ENCODE results near the gene GNG13.
"Not testable (repeated sequence)": the region's sequence is repeated elsewhere in the genome, so short reads cannot be mapped to it uniquely, and the experiment has no call there.

GNG13 gene

DNA sequence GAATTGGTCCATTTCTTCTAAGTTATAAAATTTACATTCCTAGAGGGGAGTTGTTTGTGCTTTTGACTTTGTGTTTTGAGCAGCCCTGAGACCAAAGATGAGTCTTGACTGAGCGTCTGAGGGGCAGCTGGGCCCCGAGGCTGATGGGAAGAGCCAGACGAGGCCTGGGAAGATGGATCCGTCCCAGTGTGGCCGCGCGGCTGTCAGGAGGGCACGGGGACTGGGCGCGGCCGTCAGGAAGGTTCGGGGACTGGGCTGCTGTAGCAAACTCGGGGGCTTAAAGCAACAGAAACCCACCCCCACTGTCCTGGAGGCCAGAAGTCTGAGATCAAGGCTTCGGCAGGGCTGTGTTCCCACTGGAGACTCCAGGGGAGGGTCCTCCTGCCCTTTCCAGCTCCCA is 38.2 kb upstream of the GNG13 start:
- Mint-ChIP-seq H3K27me3 (no peaks in the 10 kb centered on the region), H3K9me3 (peaks cover 5% of the 10 kb centered on the region), H3K4me1 (ENCODE audit: low read depth) (no peaks in the 10 kb centered on the region), H3K36me3 (ENCODE audit: low read depth) (no peaks in the 10 kb centered on the region), H3K27ac (no peak overlapping the region), H3K4me3 (no peak overlapping the region)

DNA sequence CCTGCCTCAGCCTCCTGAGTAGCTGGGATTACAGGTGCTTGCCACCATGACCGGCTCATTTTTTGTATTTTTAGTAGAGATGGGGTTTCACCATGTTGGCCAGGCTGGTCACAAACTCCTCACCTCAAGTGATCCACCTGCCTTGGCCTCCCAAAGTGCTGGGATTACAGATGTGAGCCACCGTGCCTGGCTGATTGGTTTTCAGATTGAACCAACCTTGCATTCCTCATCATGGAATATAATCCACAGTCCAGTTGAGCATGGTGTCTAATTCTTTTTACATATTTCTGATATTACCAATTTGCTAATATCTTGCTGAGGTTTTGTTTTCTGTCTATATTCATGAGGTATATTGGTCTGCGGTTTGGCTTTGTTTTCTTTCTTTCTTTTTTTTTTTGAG is 36.3 kb upstream of the GNG13 start:
- H3K27me3 Mint-ChIP-seq; H3K27ac Mint-ChIP-seq; H3K4me3 Mint-ChIP-seq; H3K36me3 Mint-ChIP-seq (ENCODE audit: low read depth); H3K9me3 Mint-ChIP-seq; H3K4me1 Mint-ChIP-seq (ENCODE audit: low read depth): not testable (repeated sequence)

DNA sequence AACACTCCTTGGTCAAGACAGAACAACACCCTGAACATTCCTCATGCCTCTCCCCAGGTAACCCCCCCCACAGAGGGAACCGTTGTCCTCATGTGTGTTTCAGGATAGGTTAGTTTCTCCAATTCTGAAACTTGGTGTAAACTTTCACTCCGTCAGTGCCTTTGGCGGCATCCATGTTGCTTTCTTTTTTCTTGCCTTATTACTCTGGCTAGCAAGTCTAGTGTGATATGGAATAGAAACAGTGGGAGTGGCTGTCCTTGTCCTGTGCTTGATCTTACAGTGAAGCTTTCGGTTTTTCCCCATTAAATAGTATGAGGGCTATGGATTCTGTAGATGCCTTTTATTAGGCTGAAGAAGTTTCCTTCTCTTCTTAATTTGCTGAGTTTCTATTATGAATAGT is 35.7 kb upstream of the GNG13 start:
- Mint-ChIP-seq H3K27me3 (no peaks in the 10 kb centered on the region), H3K9me3 (peaks cover 5% of the 10 kb centered on the region), H3K4me3 (no peak overlapping the region), H3K4me1 (ENCODE audit: low read depth) (no peaks in the 10 kb centered on the region), H3K36me3 (ENCODE audit: low read depth) (no peaks in the 10 kb centered on the region), H3K27ac (no peak overlapping the region)

DNA sequence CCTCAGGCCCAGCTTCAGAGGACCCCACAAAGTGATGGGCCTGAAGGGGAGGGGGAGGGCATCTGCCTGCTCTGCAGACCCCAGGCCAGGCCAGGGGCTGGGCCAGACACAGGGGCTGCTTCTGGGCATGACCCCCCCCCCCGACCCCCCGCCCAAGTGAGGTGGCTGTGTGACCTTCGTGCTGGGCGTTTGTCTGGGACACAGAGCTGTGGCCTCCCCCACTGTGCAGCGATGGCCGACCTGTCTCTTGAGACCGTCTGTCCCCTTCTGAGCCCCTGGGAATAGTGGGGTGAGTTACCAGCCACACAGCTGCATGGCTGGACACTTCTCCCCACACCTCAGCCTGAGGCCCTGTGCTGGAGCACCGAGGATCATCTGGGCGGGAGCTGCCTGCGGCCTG is 34.8 kb upstream of the GNG13 start:
- H3K27ac Mint-ChIP-seq: no peak overlapping the region
- no peaks in the 10 kb centered on the region for H3K27me3 Mint-ChIP-seq
- no peaks in the 10 kb centered on the region for H3K36me3 Mint-ChIP-seq (ENCODE audit: low read depth)
- no peaks in the 10 kb centered on the region for H3K4me1 Mint-ChIP-seq (ENCODE audit: low read depth)
- peaks cover 5% of the 10 kb centered on the region for H3K9me3 Mint-ChIP-seq
- H3K4me3 Mint-ChIP-seq: no peak overlapping the region

DNA sequence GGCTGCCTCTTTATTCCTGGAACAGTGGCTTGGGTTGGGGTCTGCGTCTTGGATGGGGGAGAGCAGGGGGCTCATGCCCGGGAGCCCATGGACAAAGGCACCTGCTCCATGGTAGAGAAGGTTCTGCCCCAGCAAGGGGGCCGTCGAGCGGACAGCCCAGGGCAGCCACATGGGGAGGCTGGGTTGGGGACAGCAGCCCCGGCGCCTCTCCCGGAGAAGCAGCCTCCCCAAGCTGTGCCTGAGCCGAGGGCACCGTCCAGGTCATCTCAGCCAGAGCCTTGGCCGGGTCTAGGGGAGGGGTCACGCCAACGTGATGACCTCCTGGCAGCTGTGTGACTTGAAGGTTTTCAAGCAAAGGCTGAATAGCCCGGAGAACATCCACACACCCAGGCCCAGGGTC is 32.9 kb upstream of the GNG13 start:
- Mint-ChIP-seq H3K4me3 (no peak overlapping the region), H3K27ac (no peak overlapping the region), H3K36me3 (ENCODE audit: low read depth) (no peaks in the 10 kb centered on the region), H3K9me3 (peaks cover 5% of the 10 kb centered on the region), H3K27me3 (no peaks in the 10 kb centered on the region), H3K4me1 (ENCODE audit: low read depth) (no peaks in the 10 kb centered on the region)

DNA sequence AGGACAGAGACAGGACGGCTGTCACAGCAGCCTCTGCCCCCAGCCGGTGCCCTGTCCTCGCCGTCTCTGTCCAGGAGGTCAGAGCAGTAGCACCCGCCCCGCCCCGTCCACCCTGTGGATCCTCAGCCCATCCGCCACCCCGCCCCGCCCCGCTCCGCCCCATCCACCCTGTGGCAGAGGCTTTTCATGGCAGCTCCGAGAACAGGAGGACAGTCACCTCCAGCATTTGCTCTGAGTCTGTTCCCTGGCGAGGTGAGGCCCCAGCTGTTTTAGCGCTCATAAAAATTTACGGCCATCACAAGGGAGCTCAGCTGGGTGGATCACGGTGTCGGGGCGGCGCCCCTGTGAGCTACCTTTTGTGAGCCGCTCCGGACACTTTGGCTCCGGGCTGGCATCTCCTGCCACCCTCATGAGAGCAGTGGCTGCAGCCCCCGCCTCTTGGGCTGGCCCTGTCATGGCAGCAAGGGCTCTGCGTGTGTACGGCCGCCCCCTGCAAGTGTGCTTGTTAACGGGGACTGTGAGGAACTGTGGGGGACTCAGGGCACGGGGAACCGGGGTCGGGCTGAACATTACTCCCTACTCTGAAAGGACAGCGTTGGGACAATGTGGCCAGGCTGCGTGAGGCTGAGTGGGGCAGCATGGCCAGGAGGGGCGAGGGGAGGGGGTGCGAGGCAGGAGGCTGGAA is 32.3 kb upstream of the GNG13 start:
- no peaks in the 10 kb centered on the region for H3K36me3 Mint-ChIP-seq (ENCODE audit: low read depth)
- H3K9me3 Mint-ChIP-seq: peaks cover 5% of the 10 kb centered on the region
- no peak overlapping the region for H3K4me3 Mint-ChIP-seq
- H3K27me3 Mint-ChIP-seq: no peaks in the 10 kb centered on the region
- H3K4me1 Mint-ChIP-seq (ENCODE audit: low read depth): no peaks in the 10 kb centered on the region
- H3K27ac Mint-ChIP-seq: no peak overlapping the region

DNA sequence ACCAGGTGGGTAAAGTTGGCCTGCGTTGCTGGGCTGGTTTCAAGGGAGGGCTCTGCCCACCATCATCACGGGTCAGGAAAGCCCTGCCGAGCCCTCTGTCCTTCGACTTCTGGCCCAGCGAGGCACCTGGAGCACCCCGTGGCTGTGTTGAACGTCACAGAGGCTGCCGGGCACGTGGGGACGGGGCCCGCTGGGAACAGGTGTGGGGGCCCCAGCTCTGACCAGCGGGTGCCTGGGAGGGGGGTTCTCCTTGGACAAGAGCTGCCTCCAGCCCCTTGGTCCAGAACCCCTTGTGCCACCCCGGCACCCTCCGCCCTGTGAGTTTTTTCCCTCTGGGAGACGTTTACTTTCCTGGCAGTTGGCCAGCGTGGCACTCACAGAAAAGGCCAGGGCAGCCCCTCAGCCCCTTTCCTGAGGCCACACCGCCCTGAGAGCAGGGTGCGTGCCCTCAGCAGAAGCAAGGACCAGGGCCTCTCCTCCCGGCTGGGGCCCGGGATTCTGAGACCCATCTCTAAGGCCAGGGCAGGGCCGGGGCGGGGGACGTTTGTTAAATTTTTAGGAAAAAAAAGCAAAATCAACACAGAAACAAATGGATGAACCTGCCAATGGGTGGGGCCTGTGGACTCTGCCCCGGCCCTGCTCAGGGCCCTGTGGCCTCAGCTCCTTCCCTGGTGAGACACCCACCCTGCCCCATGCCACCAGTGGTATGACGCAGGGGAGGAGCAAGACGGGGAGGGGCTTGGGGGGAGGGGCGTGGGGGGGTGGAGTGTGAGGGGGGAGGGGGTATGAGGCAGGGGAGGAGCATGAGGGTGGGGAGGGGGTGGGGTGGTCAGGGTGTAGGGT is 31.3 kb upstream of the GNG13 start:
- H3K9me3 Mint-ChIP-seq: peaks cover 5% of the 10 kb centered on the region
- no peaks in the 10 kb centered on the region for H3K36me3 Mint-ChIP-seq (ENCODE audit: low read depth)

DNA sequence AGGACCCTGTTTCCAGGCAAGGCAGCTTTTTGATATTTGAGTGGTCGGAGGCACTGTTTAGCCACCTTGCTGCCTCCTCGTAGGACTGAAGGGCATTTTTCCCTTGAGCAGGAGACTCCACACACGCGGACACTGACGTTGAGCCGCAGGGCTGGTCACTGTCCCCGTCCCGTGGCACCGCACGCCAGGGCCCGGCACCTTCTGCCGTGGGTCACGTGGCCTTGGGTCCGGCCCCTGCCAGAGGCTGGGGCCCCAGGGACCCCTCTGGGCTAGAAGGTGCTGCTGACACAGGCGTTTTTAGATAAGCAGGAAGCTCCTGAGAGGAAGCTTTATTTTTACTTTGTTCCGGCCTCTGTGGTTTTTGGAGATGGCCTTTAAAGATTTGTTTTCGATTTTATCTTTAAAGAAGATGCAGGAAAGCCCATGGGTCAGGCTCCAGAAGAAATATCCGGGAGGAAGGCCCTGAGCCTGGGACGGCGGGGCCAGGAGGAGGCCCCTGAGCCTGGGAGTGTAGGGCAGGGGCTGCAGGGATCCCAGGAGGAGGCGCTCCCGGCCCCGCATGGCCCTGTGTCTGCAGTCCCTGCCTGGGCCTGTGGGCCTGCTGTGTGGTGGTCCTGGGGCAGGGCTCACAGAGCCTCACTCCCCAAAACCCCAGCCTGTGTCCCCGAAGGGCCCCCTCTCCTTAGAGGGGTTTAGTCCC is 30.5 kb upstream of the GNG13 start:
- Mint-ChIP-seq H3K4me1 (ENCODE audit: low read depth) (no peaks in the 10 kb centered on the region), H3K27ac (no peak overlapping the region), H3K27me3 (no peaks in the 10 kb centered on the region), H3K36me3 (ENCODE audit: low read depth) (no peaks in the 10 kb centered on the region), H3K9me3 (no peaks in the 10 kb centered on the region), H3K4me3 (no peak overlapping the region)

More for the DNA sequence above, 31.3 kb upstream of the GNG13 start:
- H3K27ac Mint-ChIP-seq: no peak overlapping the region
- no peaks in the 10 kb centered on the region for H3K27me3 Mint-ChIP-seq
- no peaks in the 10 kb centered on the region for H3K4me1 Mint-ChIP-seq (ENCODE audit: low read depth)
- H3K4me3 Mint-ChIP-seq: no peak overlapping the region

DNA sequence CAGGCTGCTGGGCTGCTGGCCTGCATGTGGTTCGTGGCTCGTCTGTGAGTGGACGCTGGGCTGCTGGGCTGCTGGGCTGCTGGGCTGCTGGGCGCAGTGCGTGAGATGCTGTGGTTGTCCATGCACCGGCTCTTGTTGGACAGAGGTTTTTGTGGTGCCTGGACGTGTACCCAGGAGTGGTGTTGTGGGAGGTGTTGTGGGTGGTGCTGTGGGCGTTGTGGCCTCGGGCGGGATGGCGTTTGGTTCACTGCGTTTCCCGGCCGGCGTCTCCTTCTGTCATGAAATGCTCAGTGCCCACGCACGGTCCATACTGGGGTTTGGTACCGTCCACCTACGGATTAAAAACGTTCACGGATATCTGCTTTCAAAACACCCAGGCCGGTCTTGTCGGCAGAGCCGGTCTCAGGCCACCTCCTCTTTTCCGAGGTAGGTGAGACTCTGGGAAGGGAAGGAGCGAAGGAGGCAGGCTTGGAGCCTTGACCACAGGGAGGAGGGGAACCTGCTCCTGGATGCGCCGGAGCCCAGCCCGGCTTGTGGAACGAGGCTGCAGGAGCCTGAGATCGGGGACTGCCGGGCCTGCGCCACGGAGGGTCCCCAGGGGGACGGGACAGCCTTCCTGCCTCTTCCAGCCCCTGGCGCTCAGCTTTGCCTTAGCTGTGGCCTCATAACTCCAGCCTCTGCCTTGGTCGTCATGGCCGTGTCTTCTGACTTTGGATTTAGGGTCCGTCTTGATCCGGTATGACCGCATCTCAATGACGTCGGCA is 29.8 kb upstream of the GNG13 start:
- no peak overlapping the region for H3K4me3 Mint-ChIP-seq
- no peaks in the 10 kb centered on the region for H3K9me3 Mint-ChIP-seq
- no peaks in the 10 kb centered on the region for H3K4me1 Mint-ChIP-seq (ENCODE audit: low read depth)
- H3K27ac Mint-ChIP-seq: no peak overlapping the region
- peaks cover 5% of the 10 kb centered on the region for H3K27me3 Mint-ChIP-seq
- H3K36me3 Mint-ChIP-seq (ENCODE audit: low read depth): no peaks in the 10 kb centered on the region

DNA sequence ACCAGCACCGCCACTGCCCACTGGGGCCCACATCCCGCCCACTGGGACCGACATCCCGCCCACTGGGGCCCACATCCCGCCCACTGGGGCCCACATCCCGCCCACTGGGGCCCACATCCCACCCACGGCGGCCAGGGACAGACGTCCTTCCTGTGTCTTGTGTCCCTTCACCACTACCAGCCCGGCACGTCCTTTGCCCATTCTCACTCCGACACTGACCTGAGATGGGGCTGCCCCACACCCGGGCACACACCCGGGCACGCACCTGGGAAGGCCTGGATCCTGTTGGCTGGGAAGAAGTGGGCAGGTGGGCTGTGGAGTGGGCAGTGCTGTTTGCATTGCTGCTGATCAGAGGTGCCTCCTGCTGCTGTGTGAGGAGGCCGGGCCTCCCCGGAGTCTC is 28.4 kb upstream of the GNG13 start:
- Mint-ChIP-seq H3K4me1 (ENCODE audit: low read depth) (no peaks in the 10 kb centered on the region), H3K9me3 (no peaks in the 10 kb centered on the region), H3K27ac (no peak overlapping the region), H3K27me3 (peaks cover 5% of the 10 kb centered on the region), H3K36me3 (ENCODE audit: low read depth) (no peaks in the 10 kb centered on the region), H3K4me3 (no peak overlapping the region)

DNA sequence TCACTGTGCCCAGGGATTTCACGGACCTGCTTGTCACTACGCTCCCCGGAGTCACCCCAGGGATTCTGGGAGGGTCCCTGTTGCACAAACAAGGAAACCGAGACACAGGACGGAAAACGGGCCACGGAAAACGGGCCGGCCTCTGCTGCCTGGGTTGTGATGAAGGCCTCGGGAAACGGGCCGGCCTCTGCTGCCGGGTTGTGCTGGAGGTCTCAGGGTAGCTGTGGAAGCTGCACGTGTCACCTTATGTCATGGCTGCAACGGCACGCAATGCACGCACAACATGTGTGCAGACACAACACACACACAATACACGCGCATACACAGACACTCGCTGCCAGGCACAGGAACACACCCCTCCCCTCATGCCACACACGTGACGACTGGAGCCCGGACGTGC is 27.0 kb upstream of the GNG13 start:
- Mint-ChIP-seq H3K9me3 (no peaks in the 10 kb centered on the region), H3K36me3 (ENCODE audit: low read depth) (no peaks in the 10 kb centered on the region), H3K27me3 (peaks cover 8% of the 10 kb centered on the region), H3K27ac (no peak overlapping the region), H3K4me1 (ENCODE audit: low read depth) (no peaks in the 10 kb centered on the region), H3K4me3 (no peak overlapping the region)

DNA sequence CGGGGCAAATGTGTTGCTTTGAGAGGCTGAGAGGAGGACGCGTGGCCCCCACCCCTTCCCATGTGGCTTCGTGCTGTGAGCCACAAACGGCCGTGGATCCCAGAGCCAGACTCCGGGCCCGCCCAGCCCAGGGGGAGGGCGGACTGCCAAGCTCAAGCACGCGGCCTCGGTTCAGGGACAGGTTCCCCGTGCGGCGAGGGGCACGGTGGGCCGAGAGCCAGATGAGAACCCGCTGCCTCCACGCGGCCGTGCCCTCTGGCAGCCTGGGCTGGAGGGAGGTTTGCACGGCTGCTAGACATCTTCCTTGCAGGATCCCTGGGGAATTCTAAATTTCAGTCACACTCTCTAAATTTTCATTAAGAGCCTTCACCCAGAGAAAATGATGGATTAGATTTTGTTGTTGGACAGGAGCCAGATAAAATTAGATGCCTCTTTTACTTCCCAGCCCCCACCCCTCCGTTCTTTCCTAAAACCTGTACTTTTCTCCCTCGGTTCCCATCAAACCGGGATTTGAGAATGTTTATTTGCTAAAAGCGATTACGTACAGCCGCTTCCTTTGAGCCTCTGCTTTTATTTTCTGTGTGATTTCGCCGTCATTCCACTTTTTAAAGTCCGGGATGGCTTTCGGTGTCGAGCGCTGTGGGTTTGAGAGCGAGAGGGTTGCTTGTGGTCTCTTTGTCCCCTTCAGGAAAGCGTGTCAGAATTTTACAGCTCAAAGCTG is 25.0 kb upstream of the GNG13 start:
- no peaks in the 10 kb centered on the region for H3K9me3 Mint-ChIP-seq
- H3K4me3 Mint-ChIP-seq: no peak overlapping the region
- H3K27ac Mint-ChIP-seq: no peak overlapping the region
- H3K36me3 Mint-ChIP-seq (ENCODE audit: low read depth): no peaks in the 10 kb centered on the region
- no peaks in the 10 kb centered on the region for H3K4me1 Mint-ChIP-seq (ENCODE audit: low read depth)
- H3K27me3 Mint-ChIP-seq: peaks cover 12% of the 10 kb centered on the region

DNA sequence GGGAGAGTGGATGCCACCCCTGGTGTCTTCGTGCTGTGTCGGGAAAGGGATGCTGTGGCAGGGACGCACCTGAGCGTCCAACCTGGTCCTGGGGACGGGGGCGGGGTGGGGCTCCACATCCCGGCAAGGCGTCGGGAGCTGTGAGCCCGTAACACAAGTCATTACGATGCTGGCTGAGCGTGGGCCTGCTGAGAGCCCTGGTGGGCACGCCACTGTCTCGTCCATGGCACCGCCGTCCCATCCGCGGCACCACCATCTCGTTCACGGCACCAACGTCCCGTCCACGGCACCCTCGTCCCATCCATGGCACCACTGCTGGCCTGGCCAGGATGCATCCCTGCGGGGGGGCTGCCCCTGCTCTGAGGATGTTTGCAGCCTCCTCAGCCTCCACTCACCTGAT is 24.1 kb upstream of the GNG13 start:
- no peaks in the 10 kb centered on the region for H3K36me3 Mint-ChIP-seq (ENCODE audit: low read depth)
- peaks cover 17% of the 10 kb centered on the region for H3K27me3 Mint-ChIP-seq
- H3K4me1 Mint-ChIP-seq (ENCODE audit: low read depth): peaks cover 6% of the 10 kb centered on the region
- H3K9me3 Mint-ChIP-seq: no peaks in the 10 kb centered on the region
- H3K27ac Mint-ChIP-seq: no peak overlapping the region
- no peak overlapping the region for H3K4me3 Mint-ChIP-seq

DNA sequence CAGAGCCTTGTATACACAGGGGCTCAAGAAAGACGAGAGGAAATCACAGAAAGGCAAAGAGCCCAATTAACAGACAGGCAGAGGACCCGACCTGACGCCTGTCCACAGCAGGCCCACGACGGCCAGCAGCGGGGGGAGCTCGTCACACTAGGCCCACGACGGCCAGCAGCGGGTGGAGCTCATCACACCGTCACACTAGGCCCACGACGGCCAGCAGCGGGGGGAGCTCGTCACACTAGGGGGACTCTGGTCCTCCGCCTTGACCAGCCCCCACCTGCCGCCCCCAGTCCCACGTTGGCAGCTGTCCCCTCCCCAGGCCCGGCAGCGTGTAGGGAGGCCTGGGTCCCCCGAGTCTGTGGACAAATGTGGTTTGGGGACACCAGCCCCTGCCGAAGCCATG is 23.7 kb upstream of the GNG13 start:
- Mint-ChIP-seq H3K36me3 (ENCODE audit: low read depth) (no peaks in the 10 kb centered on the region), H3K4me3 (no peak overlapping the region), H3K27me3 (peaks cover 18% of the 10 kb centered on the region), H3K27ac (no peak overlapping the region), H3K9me3 (no peaks in the 10 kb centered on the region), H3K4me1 (ENCODE audit: low read depth) (peaks cover 10% of the 10 kb centered on the region)

All from stimulated activated naive CD8-positive, alpha-beta T cell treated with anti-CD3 and anti-CD28 coated beads, Interleukin-15, Interleukin-2, amounts not matched to agents 100 ng/mL and 50 ng/mL, for 24 hours (primary cell).